ENCODE results near the gene GAS2L2. TPM values are rescaled to one million over a fixed set of nuclear protein-coding genes. Genes with fewer than 3 reads are reported as not detected.

The GAS2L2 gene
- total RNA-seq, 1 experiment from 2014 or later = 0.15 TPM

DNA sequence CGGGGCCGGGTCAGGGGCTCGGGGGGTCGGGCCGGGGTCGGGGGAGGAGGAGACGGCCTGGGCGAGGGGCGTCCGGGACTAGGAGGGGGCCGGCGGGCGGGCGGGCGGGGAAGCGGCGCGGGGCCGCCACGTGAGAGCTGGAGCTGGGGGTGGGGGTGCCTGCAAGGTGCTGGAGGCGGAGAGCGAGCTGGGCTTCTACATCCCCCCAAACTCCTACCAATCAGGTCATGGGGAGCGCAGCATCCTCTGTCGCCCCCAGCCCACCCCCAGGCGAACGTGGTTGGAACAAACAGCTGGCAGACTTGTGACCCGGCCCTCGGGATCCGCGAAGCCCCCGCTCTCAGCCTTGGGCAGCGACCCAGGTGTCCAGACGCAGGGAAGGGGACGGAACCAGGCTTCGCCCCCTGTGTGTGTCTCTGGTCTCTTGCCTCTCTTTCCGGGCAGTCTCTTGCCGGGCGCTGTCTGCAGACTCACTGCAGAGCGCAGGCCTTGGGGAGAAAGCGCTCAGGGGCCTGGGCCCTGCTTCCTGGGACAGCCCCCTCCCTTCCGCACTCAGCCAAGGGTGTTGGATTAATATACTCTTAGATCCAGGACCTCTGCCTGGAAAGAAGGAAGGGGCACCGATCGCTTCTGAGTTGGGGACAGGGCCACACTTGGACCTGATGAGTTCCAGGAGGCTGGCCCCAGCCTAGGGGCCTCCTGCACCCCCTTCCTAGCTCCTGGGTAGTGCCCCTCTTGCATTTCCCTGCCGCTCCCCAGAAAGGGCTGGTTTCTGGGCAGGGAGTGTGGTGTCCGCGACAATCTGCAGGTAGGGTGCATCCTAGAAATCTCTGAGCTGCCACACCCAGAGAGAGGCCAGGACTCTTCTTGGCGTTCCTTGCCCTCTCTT is 20.9 kb downstream of the GAS2L2 start:
- TF ChIP-seq ZNF317 (CRISPR knock-in tag; IDR thresholded peaks at IDR 0.05; ENCODE audit: borderline replicate concordance, low read depth) (no peak), NFATC4 (CRISPR knock-in tag; IDR thresholded peaks at IDR 0.05) (no peak), FOXK1 (CRISPR knock-in tag; IDR thresholded peaks at IDR 0.05) (no peak), FOXP1 (CRISPR knock-in tag; IDR thresholded peaks at IDR 0.05; ENCODE audit: borderline replicate concordance) (no peak)
- TF ChIP-seq, protein P1, sequence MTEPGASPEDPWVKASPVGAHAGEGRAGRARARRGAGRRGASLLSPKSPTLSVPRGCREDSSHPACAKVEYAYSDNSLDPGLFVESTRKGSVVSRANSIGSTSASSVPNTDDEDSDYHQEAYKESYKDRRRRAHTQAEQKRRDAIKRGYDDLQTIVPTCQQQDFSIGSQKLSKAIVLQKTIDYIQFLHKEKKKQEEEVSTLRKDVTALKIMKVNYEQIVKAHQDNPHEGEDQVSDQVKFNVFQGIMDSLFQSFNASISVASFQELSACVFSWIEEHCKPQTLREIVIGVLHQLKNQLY (CRISPR knock-in tag; IDR thresholded peaks at IDR 0.05) = no peak
- TF ChIP-seq, protein P2, sequence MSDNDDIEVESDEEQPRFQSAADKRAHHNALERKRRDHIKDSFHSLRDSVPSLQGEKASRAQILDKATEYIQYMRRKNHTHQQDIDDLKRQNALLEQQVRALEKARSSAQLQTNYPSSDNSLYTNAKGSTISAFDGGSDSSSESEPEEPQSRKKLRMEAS (CRISPR knock-in tag; IDR thresholded peaks at IDR 0.05) = peak; percentile 2; the same call in 1 of the 2 replicates
- no peaks in the 10 kb centered on the region for H3K9me3 Mint-ChIP-seq
- ATAC-seq (peak; percentile 32), DNase-seq (ENCODE audit: low spot score) (no peak)
- no peaks in the 10 kb centered on the region for H3K36me3 Mint-ChIP-seq
- H3K4me1 Mint-ChIP-seq = peaks cover 35% of the 10 kb centered on the region
- POLR2A ChIA-PET = interaction anchor here (0.5 to 1.6 kb wide), 5 partner anchors 7 to 116 kb away, joined by 3 to 7 read pairs (median 3); partner anchors contain the start of gene TAF15
- peaks cover 16% of the 10 kb centered on the region for H3K27me3 Mint-ChIP-seq (ENCODE audit: low read depth)
- H3K4me3 Mint-ChIP-seq = peak overlapping the region; percentile 85
- no peak overlapping the region for H3K27ac Mint-ChIP-seq
- CTCF ChIA-PET = interaction anchor here (0.9 to 8.1 kb wide), 10 partner anchors 9 to 139 kb away, joined by 3 to 85 read pairs (median 10); partner anchors contain the start of gene TAF15

DNA sequence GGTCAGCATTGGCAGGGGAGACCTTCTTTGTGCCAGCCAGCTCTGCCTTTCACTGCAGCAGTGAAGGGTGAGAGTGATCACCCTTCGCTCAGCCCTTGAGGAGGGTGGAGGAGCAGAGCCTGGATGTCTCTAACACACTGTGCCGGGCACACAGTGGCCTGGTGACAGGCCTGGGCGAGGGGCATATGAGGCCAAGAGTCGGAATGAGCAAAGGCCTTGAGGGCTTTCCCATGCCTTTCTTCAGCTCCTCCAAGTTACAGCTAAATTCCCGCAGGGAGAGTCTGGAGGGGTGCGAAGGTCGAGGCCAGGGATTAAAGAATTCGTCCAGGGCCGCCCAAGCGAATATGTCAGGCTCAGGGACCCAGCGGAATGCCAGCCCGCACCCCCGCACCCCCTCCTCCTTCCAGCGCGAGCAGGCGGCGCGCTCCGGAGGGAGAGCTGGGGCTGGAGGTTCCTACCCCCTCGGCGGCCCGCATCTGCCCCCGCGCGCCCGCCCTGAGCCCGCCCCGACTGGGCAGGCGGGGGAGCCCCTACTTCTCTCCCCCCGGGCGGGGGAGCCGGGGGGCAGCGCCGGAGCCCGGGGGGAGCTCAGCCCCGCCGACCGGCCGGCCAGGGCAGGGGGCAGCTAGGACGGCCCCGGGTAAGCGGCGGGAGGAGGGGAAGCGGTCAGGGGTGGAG is 21.7 kb downstream of the GAS2L2 start, which contains the start of gene RASL10B:
RASL10B (plus strand) TSS at position 401 of the 678 bp plus-strand sequence. CDS start 3,546 bp downstream, outside the sequence.
- DNase-seq (ENCODE audit: low spot score) (peak; percentile 80), ATAC-seq (peak; percentile 75)
- peaks cover 16% of the 10 kb centered on the region for H3K27me3 Mint-ChIP-seq (ENCODE audit: low read depth)
- ChIA-PET POLR2A (interaction anchor here (1.0 to 1.6 kb wide), 2 partner anchors 8 to 77 kb away, joined by 3 to 7 read pairs; partner anchors contain the start of gene TAF15), CTCF (interaction anchor here (0.9 to 8.1 kb wide), 11 partner anchors 9 to 140 kb away, joined by 3 to 85 read pairs (median 7); partner anchors contain the start of gene TAF15)
- H3K4me1 Mint-ChIP-seq = peaks cover 39% of the 10 kb centered on the region
- no peaks in the 10 kb centered on the region for H3K9me3 Mint-ChIP-seq
- no peaks in the 10 kb centered on the region for H3K36me3 Mint-ChIP-seq
- H3K4me3 Mint-ChIP-seq = peak within 1 kb of the TSS; percentile 85
- no peak within 1 kb of the TSS for H3K27ac Mint-ChIP-seq
- TF ChIP-seq, protein P3, sequence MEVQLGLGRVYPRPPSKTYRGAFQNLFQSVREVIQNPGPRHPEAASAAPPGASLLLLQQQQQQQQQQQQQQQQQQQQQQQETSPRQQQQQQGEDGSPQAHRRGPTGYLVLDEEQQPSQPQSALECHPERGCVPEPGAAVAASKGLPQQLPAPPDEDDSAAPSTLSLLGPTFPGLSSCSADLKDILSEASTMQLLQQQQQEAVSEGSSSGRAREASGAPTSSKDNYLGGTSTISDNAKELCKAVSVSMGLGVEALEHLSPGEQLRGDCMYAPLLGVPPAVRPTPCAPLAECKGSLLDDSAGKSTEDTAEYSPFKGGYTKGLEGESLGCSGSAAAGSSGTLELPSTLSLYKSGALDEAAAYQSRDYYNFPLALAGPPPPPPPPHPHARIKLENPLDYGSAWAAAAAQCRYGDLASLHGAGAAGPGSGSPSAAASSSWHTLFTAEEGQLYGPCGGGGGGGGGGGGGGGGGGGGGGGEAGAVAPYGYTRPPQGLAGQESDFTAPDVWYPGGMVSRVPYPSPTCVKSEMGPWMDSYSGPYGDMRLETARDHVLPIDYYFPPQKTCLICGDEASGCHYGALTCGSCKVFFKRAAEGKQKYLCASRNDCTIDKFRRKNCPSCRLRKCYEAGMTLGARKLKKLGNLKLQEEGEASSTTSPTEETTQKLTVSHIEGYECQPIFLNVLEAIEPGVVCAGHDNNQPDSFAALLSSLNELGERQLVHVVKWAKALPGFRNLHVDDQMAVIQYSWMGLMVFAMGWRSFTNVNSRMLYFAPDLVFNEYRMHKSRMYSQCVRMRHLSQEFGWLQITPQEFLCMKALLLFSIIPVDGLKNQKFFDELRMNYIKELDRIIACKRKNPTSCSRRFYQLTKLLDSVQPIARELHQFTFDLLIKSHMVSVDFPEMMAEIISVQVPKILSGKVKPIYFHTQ (CRISPR knock-in tag; IDR thresholded peaks at IDR 0.05) = no peak
- TF ChIP-seq ZNF263 (CRISPR knock-in tag; IDR thresholded peaks at IDR 0.05; ENCODE audit: low read depth) (no peak), IRF2 (CRISPR knock-in tag; IDR thresholded peaks at IDR 0.05; ENCODE audit: borderline replicate concordance, low read depth) (no peak), FOXP1 (CRISPR knock-in tag; IDR thresholded peaks at IDR 0.05; ENCODE audit: borderline replicate concordance) (peak; percentile 46; the same call in 1 of the 2 replicates), NR3C1 (CRISPR knock-in tag; conservative IDR thresholded peaks at IDR 0.05; ENCODE audit: low read depth) (no peak), NFYB (CRISPR knock-in tag; conservative IDR thresholded peaks at IDR 0.05; ENCODE audit: low read depth) (no peak), TP53 (CRISPR knock-in tag; IDR thresholded peaks at IDR 0.05) (no peak), CREM (CRISPR knock-in tag; IDR thresholded peaks at IDR 0.05) (no peak), ZBTB21 (CRISPR knock-in tag; IDR thresholded peaks at IDR 0.05; ENCODE audit: borderline replicate concordance) (no peak), EMX1 (CRISPR knock-in tag; IDR thresholded peaks at IDR 0.05) (no peak), ZNF416 (CRISPR knock-in tag; IDR thresholded peaks at IDR 0.05) (no peak), FOXK1 (CRISPR knock-in tag; IDR thresholded peaks at IDR 0.05) (no peak)
- TF ChIP-seq, protein P4, sequence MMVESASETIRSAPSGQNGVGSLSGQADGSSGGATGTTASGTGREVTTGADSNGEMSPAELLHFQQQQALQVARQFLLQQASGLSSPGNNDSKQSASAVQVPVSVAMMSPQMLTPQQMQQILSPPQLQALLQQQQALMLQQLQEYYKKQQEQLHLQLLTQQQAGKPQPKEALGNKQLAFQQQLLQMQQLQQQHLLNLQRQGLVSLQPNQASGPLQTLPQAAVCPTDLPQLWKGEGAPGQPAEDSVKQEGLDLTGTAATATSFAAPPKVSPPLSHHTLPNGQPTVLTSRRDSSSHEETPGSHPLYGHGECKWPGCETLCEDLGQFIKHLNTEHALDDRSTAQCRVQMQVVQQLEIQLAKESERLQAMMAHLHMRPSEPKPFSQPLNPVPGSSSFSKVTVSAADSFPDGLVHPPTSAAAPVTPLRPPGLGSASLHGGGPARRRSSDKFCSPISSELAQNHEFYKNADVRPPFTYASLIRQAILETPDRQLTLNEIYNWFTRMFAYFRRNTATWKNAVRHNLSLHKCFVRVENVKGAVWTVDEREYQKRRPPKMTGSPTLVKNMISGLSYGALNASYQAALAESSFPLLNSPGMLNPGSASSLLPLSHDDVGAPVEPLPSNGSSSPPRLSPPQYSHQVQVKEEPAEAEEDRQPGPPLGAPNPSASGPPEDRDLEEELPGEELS (CRISPR knock-in tag; IDR thresholded peaks at IDR 0.05) = no peak
- TF ChIP-seq, protein P5, sequence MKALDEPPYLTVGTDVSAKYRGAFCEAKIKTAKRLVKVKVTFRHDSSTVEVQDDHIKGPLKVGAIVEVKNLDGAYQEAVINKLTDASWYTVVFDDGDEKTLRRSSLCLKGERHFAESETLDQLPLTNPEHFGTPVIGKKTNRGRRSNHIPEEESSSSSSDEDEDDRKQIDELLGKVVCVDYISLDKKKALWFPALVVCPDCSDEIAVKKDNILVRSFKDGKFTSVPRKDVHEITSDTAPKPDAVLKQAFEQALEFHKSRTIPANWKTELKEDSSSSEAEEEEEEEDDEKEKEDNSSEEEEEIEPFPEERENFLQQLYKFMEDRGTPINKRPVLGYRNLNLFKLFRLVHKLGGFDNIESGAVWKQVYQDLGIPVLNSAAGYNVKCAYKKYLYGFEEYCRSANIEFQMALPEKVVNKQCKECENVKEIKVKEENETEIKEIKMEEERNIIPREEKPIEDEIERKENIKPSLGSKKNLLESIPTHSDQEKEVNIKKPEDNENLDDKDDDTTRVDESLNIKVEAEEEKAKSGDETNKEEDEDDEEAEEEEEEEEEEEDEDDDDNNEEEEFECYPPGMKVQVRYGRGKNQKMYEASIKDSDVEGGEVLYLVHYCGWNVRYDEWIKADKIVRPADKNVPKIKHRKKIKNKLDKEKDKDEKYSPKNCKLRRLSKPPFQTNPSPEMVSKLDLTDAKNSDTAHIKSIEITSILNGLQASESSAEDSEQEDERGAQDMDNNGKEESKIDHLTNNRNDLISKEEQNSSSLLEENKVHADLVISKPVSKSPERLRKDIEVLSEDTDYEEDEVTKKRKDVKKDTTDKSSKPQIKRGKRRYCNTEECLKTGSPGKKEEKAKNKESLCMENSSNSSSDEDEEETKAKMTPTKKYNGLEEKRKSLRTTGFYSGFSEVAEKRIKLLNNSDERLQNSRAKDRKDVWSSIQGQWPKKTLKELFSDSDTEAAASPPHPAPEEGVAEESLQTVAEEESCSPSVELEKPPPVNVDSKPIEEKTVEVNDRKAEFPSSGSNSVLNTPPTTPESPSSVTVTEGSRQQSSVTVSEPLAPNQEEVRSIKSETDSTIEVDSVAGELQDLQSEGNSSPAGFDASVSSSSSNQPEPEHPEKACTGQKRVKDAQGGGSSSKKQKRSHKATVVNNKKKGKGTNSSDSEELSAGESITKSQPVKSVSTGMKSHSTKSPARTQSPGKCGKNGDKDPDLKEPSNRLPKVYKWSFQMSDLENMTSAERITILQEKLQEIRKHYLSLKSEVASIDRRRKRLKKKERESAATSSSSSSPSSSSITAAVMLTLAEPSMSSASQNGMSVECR (CRISPR knock-in tag; IDR thresholded peaks at IDR 0.05; ENCODE audit: borderline replicate concordance) = peak; percentile 52; the same call in 1 of the 2 replicates
- TF ChIP-seq, protein P2 (CRISPR knock-in tag; IDR thresholded peaks at IDR 0.05) = peak; percentile 47; the same call in 1 of the 2 replicates
